Type B pancreatic cell (in vitro differentiated cells): ENCODE results near the gene ATP8A2. TPM values are rescaled to one million over a fixed set of nuclear protein-coding genes. Genes with fewer than 3 reads are reported as not detected.
"Not testable (repeated sequence)": the region's sequence is repeated elsewhere in the genome, so short reads cannot be mapped to it uniquely, and the experiment has no call there.

Source experiments
- DNase-seq: peaks from one replicate; pipeline ENCODE4 v3.0.0; 2021; ENCODE audit warnings: mixed read lengths; ENCODE audit not compliant: unreplicated experiment; ENCODE audit errors: extremely low spot score
- H3K27ac Mint-ChIP-seq: 2 replicates; pipeline ENCODE4 v1.8.0; 2021; ENCODE audit warnings: mild to moderate bottlenecking, mixed read lengths
- H3K27me3 Mint-ChIP-seq: 2 replicates; pipeline ENCODE4 v1.8.0; 2021; ENCODE audit warnings: mixed read lengths
- H3K36me3 Mint-ChIP-seq: 2 replicates; pipeline ENCODE4 v1.8.0; 2021; ENCODE audit warnings: mixed read lengths
- H3K4me1 Mint-ChIP-seq: one replicate; pipeline ENCODE4 v1.8.0; 2021; ENCODE audit warnings: mixed read lengths; ENCODE audit not compliant: unreplicated experiment
- H3K4me3 Mint-ChIP-seq: 2 replicates; pipeline ENCODE4 v1.8.0; 2021; ENCODE audit warnings: mild to moderate bottlenecking, mixed read lengths
- H3K9me3 Mint-ChIP-seq: 2 replicates; pipeline ENCODE4 v1.8.0; 2021; ENCODE audit warnings: mixed read lengths
- CTCF ChIP-seq: fragments of 200-600 bp; sonication (generic); conservative IDR thresholded peaks from 2 replicates; pipeline ENCODE4 v1.5.0; 2021; ENCODE audit warnings: antibody characterized with exemption, mild to moderate bottlenecking
- total RNA-seq: library from RNA; stranded (reverse); gene quantifications from 2 replicates; pipeline ENCODE4 v1.2.1, GENCODE V29; 2021; ENCODE audit warnings: low replicate concordance

Gene ATP8A2
- total RNA-seq, 1 donor from 2014 or later = 13.8 TPM

GRCh38 chr13:26060357-26060756 lies 688.6 kb downstream of the ATP8A2 start:
- peaks cover 24% of the 10 kb centered on the region for H3K4me1 Mint-ChIP-seq
- no peaks in the 10 kb centered on the region for H3K9me3 Mint-ChIP-seq
- H3K27ac Mint-ChIP-seq = no peak overlapping the region
- H3K36me3 Mint-ChIP-seq = no peaks in the 10 kb centered on the region
- H3K4me3 Mint-ChIP-seq = no peak overlapping the region
- H3K27me3 Mint-ChIP-seq = peaks cover 18% of the 10 kb centered on the region
- TF ChIP-seq CTCF = no peak
- DNase-seq = no peak

GRCh38 chr13:26061256-26061655 lies 689.5 kb downstream of the ATP8A2 start:
- no peaks in the 10 kb centered on the region for H3K36me3 Mint-ChIP-seq
- H3K27ac Mint-ChIP-seq = no peak overlapping the region
- DNase-seq = no peak

GRCh38 chr13:26061947-26062346 lies 690.2 kb downstream of the ATP8A2 start:
- Mint-ChIP-seq H3K36me3 (no peaks in the 10 kb centered on the region), H3K27ac (no peak overlapping the region), H3K9me3 (no peaks in the 10 kb centered on the region), H3K27me3 (peaks cover 12% of the 10 kb centered on the region), H3K4me3 (no peak overlapping the region), H3K4me1 (peaks cover 24% of the 10 kb centered on the region)
- TF ChIP-seq CTCF = no peak
- DNase-seq = no peak

More at GRCh38 chr13:26061256-26061655, 689.5 kb downstream of the ATP8A2 start:
- no peak overlapping the region for H3K4me3 Mint-ChIP-seq
- H3K4me1 Mint-ChIP-seq = peaks cover 24% of the 10 kb centered on the region
- no peak for TF ChIP-seq CTCF
- H3K9me3 Mint-ChIP-seq = no peaks in the 10 kb centered on the region
- H3K27me3 Mint-ChIP-seq = peaks cover 13% of the 10 kb centered on the region

- no peaks in the 10 kb centered on the region for H3K9me3 Mint-ChIP-seq
- H3K27ac Mint-ChIP-seq = no peak overlapping the region
- TF ChIP-seq CTCF = peak; percentile 86
- H3K27me3 Mint-ChIP-seq = peaks cover 8% of the 10 kb centered on the region
- H3K4me3 Mint-ChIP-seq = no peak overlapping the region
- peaks cover 24% of the 10 kb centered on the region for H3K4me1 Mint-ChIP-seq
- H3K36me3 Mint-ChIP-seq = no peaks in the 10 kb centered on the region
- DNase-seq = no peak
Observed at GRCh38 chr13:26062853-26063444, 691.2 kb downstream of the ATP8A2 start.

- DNase-seq, H3K36me3 Mint-ChIP-seq, H3K27ac Mint-ChIP-seq, H3K9me3 Mint-ChIP-seq, H3K4me3 Mint-ChIP-seq, H3K4me1 Mint-ChIP-seq: not testable (repeated sequence)
- peaks cover 10% of the 10 kb centered on the region for H3K27me3 Mint-ChIP-seq
Observed at GRCh38 chr13:26066492-26066891, 694.7 kb downstream of the ATP8A2 start.

- Mint-ChIP-seq H3K4me3 (no peak overlapping the region), H3K27ac (no peak overlapping the region), H3K27me3 (peaks cover 13% of the 10 kb centered on the region), H3K36me3 (no peaks in the 10 kb centered on the region), H3K9me3 (no peaks in the 10 kb centered on the region), H3K4me1 (peaks cover 9% of the 10 kb centered on the region)
- TF ChIP-seq CTCF = no peak
- no peak for DNase-seq
Observed at GRCh38 chr13:26067601-26068000, 695.8 kb downstream of the ATP8A2 start.

GRCh38 chr13:26068372-26068771 lies 696.6 kb downstream of the ATP8A2 start:
- not testable (repeated sequence) for H3K27me3 Mint-ChIP-seq, H3K4me3 Mint-ChIP-seq, H3K36me3 Mint-ChIP-seq, DNase-seq, H3K9me3 Mint-ChIP-seq, H3K4me1 Mint-ChIP-seq, H3K27ac Mint-ChIP-seq

- H3K9me3 Mint-ChIP-seq, H3K27ac Mint-ChIP-seq, H3K4me1 Mint-ChIP-seq, H3K27me3 Mint-ChIP-seq, DNase-seq, H3K4me3 Mint-ChIP-seq, H3K36me3 Mint-ChIP-seq: not testable (repeated sequence)
Observed at GRCh38 chr13:26069642-26070041, 697.9 kb downstream of the ATP8A2 start.
